NB4 (cell line): ENCODE measurements around the gene USP51.

Experiments
- CTCF ChIP-seq: IDR thresholded peaks from one replicate; pipeline ENCODE4 v1.5.1; 2012; ENCODE audit warnings: low read depth, low read length
- MAX ChIP-seq: IDR thresholded peaks from 2 replicates; pipeline ENCODE4 v1.6.1; 2011; ENCODE audit warnings: low read depth, low read length
- POLR2A ChIP-seq: IDR thresholded peaks from 2 replicates; pipeline ENCODE4 v1.6.1; 2011; ENCODE audit warnings: mild to moderate bottlenecking; ENCODE audit not compliant: insufficient read length; ENCODE audit errors: extremely low read depth

GRCh38 chrX:55480390-55481062, 9.1 kb downstream of the USP51 start:
- TF ChIP-seq MAX: no peak
- no peak for TF ChIP-seq POLR2A
- no peak for TF ChIP-seq CTCF
